Measurements from ENCODE around the gene KLHL15.
"Not testable (repeated sequence)": the region's sequence is repeated elsewhere in the genome, so short reads cannot be mapped to it uniquely, and the experiment has no call there.

KLHL15 gene

DNA sequence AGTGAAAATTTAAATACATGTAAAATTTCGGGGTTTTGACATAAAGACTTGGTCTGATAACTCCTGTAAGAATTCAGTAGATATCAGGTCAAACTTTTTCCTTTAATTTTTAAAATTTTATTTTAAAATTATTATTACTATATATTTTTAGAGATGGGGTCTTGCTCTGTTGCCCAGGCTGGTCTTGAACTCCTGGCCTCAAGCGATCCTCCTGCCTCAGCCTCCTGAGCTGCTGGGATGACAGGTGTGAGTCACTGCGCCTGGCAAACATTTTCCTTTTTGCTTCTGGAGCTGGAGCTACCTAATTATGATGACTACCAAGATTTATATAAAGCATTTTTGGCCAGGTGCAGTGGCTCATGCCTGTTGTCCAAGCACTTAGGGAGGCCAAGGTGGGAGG is 37.3 kb downstream of the KLHL15 start:
- Histone ChIP-seq H3K4me1 (ENCODE audit: control insufficient read depth, insufficient read depth, low read length, poor library complexity, severe bottlenecking) (no peaks in the 10 kb centered on the region), H3K27ac (ENCODE audit: low read depth, low read length, severe bottlenecking) (no peak overlapping the region), H3K4me3 (ENCODE audit: extremely low read depth, insufficient read depth, low read length, poor library complexity, severe bottlenecking) (no peak overlapping the region), H3K9me3 (ENCODE audit: control insufficient read depth, low read length) (no peaks in the 10 kb centered on the region), H3K36me3 (ENCODE audit: control insufficient read depth, insufficient read depth, low read length) (peaks cover 26% of the 10 kb centered on the region)
- no CpG with 5 or more reads among the region's 3 CpGs for WGBS, 2 experiments (ENCODE audit: insufficient coverage in 2 of 2)

DNA sequence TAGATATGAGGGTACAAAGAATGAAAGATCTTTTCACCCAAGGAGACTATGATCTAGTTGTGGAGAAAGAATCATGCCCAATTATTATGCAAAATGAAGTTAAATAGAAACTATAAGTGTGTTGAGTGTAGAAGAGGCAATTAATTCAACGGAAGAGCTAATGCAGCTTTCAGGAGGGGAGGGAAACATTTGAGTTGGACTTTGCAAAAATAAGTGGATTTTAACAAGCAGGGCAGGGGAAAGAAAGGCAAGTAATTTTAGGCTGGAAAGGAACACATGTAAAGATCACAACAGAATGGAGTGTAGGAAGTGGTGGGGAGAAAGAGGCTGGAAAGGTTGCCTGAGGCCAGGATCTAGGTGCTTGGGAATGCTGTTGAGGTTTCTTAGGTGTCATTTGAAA is 44.1 kb downstream of the KLHL15 start:
- peaks cover 8% of the 10 kb centered on the region for H3K36me3 ChIP-seq (ENCODE audit: control insufficient read depth, insufficient read depth, low read length)
- H3K4me3 ChIP-seq (ENCODE audit: extremely low read depth, insufficient read depth, low read length, poor library complexity, severe bottlenecking), result no peak overlapping the region
- WGBS, 2 experiments (ENCODE audit: insufficient coverage in 2 of 2), result 89 to 100% methylated on average over 1 of the region's 1 CpG
- H3K27ac ChIP-seq (ENCODE audit: low read depth, low read length, severe bottlenecking), result no peak overlapping the region
- H3K4me1 ChIP-seq (ENCODE audit: control insufficient read depth, insufficient read depth, low read length, poor library complexity, severe bottlenecking), result peaks cover 3% of the 10 kb centered on the region
- H3K9me3 ChIP-seq (ENCODE audit: control insufficient read depth, low read length), result no peaks in the 10 kb centered on the region

DNA sequence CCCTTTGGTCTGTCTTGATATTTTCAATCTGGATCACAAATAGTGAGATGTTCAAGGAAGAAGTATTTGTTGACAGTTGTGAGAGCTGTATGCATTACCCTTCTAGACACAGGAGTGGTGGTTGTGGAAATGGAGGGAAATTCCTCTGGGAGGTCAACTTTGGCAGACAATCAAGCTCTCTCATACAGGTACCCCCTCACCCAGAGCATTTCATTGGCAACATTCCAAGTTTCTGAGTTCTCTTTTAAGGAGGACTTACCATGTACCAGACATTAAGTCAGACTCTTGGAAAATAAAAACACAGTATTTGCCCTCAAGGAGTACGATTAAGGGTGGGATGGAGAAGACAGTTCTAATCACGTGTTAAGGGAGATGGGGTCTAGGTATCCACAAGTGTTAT is 45.3 kb downstream of the KLHL15 start:
- Histone ChIP-seq H3K27ac (ENCODE audit: low read depth, low read length, severe bottlenecking) (no peak overlapping the region), H3K36me3 (ENCODE audit: control insufficient read depth, insufficient read depth, low read length) (peaks cover 5% of the 10 kb centered on the region), H3K4me1 (ENCODE audit: control insufficient read depth, insufficient read depth, low read length, poor library complexity, severe bottlenecking) (peaks cover 3% of the 10 kb centered on the region), H3K4me3 (ENCODE audit: extremely low read depth, insufficient read depth, low read length, poor library complexity, severe bottlenecking) (no peak overlapping the region), H3K9me3 (ENCODE audit: control insufficient read depth, low read length) (no peaks in the 10 kb centered on the region)
- WGBS, 2 experiments (ENCODE audit: insufficient coverage in 2 of 2), result 89 to 100% methylated on average over 1 to 2 of the region's 2 CpGs

DNA sequence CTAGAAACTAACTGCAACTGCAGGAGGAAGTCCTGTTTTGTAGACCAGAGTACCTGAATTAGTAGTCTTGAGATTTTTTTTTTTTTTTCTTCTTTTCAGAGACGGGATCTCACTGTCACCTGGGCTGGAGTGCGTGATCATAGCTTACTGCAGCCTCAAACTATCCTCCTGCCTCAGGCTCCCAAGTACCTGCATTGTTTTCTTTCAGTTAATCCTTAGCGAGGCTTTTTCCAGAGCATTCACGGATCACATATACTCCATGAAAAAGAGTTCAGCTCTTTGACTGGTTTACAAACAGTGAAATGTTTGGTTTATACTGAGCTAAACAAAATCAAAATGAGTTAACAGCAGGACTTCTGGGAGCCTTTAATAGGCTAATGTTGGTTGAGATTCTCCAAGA is 45.8 kb downstream of the KLHL15 start:
- Histone ChIP-seq H3K27ac (ENCODE audit: low read depth, low read length, severe bottlenecking) (no peak overlapping the region), H3K4me3 (ENCODE audit: extremely low read depth, insufficient read depth, low read length, poor library complexity, severe bottlenecking) (no peak overlapping the region)
- WGBS, 2 experiments (ENCODE audit: insufficient coverage in 2 of 2), result 60 to 73% methylated on average over 2 of the region's 4 CpGs

DNA sequence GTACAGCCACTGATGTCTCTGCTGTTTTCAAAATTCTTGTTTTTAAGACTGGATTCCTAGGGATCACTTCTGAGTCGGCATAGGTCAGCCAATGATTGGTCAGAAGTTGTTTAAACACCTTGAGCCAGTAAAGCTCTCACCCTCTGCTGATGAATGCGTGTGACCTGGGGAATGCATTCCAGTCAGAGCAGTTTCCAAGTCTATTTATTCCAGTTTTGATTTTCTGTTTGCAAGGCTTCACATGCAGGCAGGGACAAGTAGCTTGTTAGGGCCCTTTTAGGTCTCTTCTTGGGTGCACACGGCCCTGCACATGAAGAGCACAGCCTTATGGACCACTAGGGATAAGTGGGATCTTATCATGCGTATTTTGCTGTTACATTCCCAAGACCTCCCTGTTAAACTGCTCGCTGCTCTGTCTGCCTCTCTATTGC is 47.0 kb downstream of the KLHL15 start:
- H3K9me3 ChIP-seq (ENCODE audit: control insufficient read depth, low read length), result no peaks in the 10 kb centered on the region
- 60 to 67% methylated on average over 1 to 4 of the region's 5 CpGs for WGBS, 2 experiments (ENCODE audit: insufficient coverage in 2 of 2)
- H3K36me3 ChIP-seq (ENCODE audit: control insufficient read depth, insufficient read depth, low read length), result no peaks in the 10 kb centered on the region
- H3K4me1 ChIP-seq (ENCODE audit: control insufficient read depth, insufficient read depth, low read length, poor library complexity, severe bottlenecking), result peaks cover 3% of the 10 kb centered on the region
- H3K27ac ChIP-seq (ENCODE audit: low read depth, low read length, severe bottlenecking), result no peak overlapping the region
- no peak overlapping the region for H3K4me3 ChIP-seq (ENCODE audit: extremely low read depth, insufficient read depth, low read length, poor library complexity, severe bottlenecking)

More for the DNA sequence above, 45.8 kb downstream of the KLHL15 start:
- peaks cover 2% of the 10 kb centered on the region for H3K36me3 ChIP-seq (ENCODE audit: control insufficient read depth, insufficient read depth, low read length)
- no peaks in the 10 kb centered on the region for H3K9me3 ChIP-seq (ENCODE audit: control insufficient read depth, low read length)
- peaks cover 3% of the 10 kb centered on the region for H3K4me1 ChIP-seq (ENCODE audit: control insufficient read depth, insufficient read depth, low read length, poor library complexity, severe bottlenecking)

DNA sequence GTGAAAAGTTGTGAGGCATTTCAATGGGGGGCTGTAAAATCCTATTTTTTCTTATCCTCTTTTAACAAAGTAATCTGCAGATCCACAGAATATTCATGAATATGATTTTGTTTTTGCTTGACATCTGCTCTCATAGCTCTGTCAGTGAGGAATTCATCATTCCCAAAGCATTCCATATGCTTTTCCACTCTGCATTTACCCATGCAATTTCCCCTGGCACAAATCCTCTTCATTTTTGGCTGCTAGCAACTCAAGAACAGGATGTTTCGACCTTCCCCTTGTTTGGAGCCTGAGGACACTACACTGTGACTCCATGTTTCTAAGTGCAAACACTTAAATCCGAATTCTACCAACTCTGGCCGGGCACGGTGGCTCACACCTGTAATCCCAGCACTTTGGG is 48.5 kb downstream of the KLHL15 start:
- H3K27ac ChIP-seq (ENCODE audit: low read depth, low read length, severe bottlenecking), result no peak overlapping the region
- peaks cover 3% of the 10 kb centered on the region for H3K4me1 ChIP-seq (ENCODE audit: control insufficient read depth, insufficient read depth, low read length, poor library complexity, severe bottlenecking)
- no peaks in the 10 kb centered on the region for H3K36me3 ChIP-seq (ENCODE audit: control insufficient read depth, insufficient read depth, low read length)
- no peaks in the 10 kb centered on the region for H3K9me3 ChIP-seq (ENCODE audit: control insufficient read depth, low read length)
- 89 to 91% methylated on average over 1 to 4 of the region's 4 CpGs for WGBS, 2 experiments (ENCODE audit: insufficient coverage in 2 of 2)
- no peak overlapping the region for H3K4me3 ChIP-seq (ENCODE audit: extremely low read depth, insufficient read depth, low read length, poor library complexity, severe bottlenecking)

DNA sequence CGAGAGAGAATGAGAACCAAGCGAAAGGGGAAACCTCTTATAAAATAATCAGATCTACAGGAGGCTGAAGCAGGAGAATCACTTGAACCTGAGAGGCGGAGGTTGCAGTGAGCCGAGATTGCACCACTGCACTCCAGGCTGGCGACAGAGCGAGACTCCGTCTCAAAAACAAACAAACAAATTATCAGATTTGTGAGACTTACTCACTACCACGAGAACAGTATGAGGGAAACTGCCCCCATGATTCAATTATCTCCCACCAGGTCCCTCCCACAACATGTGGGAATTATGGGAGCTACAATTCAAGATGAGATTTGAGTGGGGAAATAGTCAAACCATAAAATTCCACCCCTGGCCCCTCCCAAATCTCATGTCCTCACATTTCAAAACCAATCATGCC is 61.4 kb downstream of the KLHL15 start:
- not testable (repeated sequence) for H3K9me3 ChIP-seq (ENCODE audit: control insufficient read depth, low read length); H3K4me1 ChIP-seq (ENCODE audit: control insufficient read depth, insufficient read depth, low read length, poor library complexity, severe bottlenecking); H3K4me3 ChIP-seq (ENCODE audit: extremely low read depth, insufficient read depth, low read length, poor library complexity, severe bottlenecking); H3K27ac ChIP-seq (ENCODE audit: low read depth, low read length, severe bottlenecking); H3K36me3 ChIP-seq (ENCODE audit: control insufficient read depth, insufficient read depth, low read length)
- no CpG with 5 or more reads among the region's 8 CpGs for WGBS, 2 experiments (ENCODE audit: insufficient coverage in 2 of 2)

DNA sequence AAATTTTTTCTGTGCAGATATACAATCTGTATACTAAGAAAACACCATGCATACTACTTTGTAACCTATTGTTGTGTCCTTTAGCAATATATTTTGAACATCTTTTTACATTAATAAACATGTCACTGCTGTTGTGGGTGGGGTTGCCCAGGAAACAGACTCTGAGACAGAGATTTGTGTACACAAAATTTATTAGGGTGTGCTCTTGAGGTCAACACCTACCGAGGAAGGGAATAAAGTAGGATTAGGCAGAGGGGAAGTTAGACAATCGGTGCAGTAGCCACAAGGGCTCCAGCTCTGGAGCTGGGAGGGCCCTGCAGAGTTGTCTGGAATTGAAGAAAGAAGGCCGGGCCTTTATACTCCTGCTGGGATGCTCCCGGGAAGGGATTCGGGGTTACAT is 62.8 kb downstream of the KLHL15 start:
- Histone ChIP-seq H3K4me1 (ENCODE audit: control insufficient read depth, insufficient read depth, low read length, poor library complexity, severe bottlenecking) (no peaks in the 10 kb centered on the region), H3K9me3 (ENCODE audit: control insufficient read depth, low read length) (no peaks in the 10 kb centered on the region), H3K4me3 (ENCODE audit: extremely low read depth, insufficient read depth, low read length, poor library complexity, severe bottlenecking) (no peak overlapping the region), H3K36me3 (ENCODE audit: control insufficient read depth, insufficient read depth, low read length) (no peaks in the 10 kb centered on the region), H3K27ac (ENCODE audit: low read depth, low read length, severe bottlenecking) (no peak overlapping the region)
- 80% methylated on average over 1 of the region's 5 CpGs; no CpG with 5 or more reads in 1 of the 2 experiments for WGBS, 2 experiments (ENCODE audit: insufficient coverage in 2 of 2)

DNA sequence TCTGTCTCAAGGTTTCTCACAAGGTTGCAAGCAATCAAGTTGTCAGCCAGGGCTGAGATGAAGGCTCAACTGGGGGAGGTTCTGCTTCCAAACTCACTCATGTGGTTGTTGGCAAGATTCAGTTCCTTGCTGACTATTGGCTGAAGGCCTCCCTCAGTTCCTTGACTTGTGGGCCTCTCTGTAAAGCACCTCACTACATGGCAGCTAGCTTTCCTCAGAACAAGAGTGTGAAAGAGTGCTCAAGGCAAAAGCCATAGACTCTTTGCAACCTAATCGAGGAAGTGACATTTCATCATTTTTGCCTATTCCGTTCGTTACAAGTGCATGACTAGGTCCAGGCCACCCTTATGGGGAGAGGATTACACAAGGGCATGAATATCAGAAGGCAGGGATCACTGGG is 67.2 kb downstream of the KLHL15 start:
- no peaks in the 10 kb centered on the region for H3K4me1 ChIP-seq (ENCODE audit: control insufficient read depth, insufficient read depth, low read length, poor library complexity, severe bottlenecking)
- WGBS, 2 experiments (ENCODE audit: insufficient coverage in 2 of 2), result 84 to 100% methylated on average over 1 to 3 of the region's 3 CpGs
- H3K36me3 ChIP-seq (ENCODE audit: control insufficient read depth, insufficient read depth, low read length), result no peaks in the 10 kb centered on the region
- H3K4me3 ChIP-seq (ENCODE audit: extremely low read depth, insufficient read depth, low read length, poor library complexity, severe bottlenecking), result no peak overlapping the region
- no peak overlapping the region for H3K27ac ChIP-seq (ENCODE audit: low read depth, low read length, severe bottlenecking)
- H3K9me3 ChIP-seq (ENCODE audit: control insufficient read depth, low read length), result no peaks in the 10 kb centered on the region

DNA sequence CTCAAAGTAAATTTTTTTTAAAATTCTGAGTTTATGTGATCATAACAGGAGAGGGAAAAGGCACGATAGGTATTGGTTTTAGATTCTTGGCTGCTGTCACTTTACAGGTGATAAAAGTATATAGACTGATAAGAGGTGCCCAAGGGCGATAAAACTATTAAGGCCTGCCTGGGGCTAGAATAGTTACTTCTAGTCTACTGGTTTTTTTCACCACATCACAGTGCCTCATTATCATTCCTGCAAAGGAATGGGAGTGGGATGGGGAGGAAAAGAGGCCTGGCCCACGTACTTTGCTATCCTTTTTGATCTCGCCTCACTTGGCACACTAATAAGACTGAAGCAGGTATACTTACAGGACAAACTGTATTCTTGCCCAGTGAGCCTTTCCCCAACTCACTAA is 72.6 kb downstream of the KLHL15 start:
- Histone ChIP-seq H3K36me3 (ENCODE audit: control insufficient read depth, insufficient read depth, low read length) (no peaks in the 10 kb centered on the region), H3K9me3 (ENCODE audit: control insufficient read depth, low read length) (no peaks in the 10 kb centered on the region), H3K4me3 (ENCODE audit: extremely low read depth, insufficient read depth, low read length, poor library complexity, severe bottlenecking) (no peak overlapping the region), H3K4me1 (ENCODE audit: control insufficient read depth, insufficient read depth, low read length, poor library complexity, severe bottlenecking) (no peaks in the 10 kb centered on the region), H3K27ac (ENCODE audit: low read depth, low read length, severe bottlenecking) (no peak overlapping the region)
- WGBS, 2 experiments (ENCODE audit: insufficient coverage in 2 of 2), result no CpG with 5 or more reads among the region's 4 CpGs

DNA sequence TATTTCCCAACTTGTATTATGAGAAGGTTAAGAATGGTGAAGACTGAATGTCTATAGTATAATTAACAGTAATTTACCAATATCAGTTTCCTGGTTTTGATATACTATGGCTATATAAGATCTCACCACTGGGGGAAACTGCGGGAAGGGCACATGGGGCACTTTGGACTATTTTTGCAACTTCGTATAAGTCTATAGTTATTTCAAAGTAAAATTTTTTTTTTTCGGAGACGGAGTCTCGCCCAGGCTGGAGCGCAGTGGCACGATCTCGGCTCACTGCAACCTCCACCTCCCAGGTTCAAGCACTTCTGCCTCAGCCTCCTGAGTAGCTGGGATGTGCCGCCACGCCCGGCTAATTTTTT is 73.1 kb downstream of the KLHL15 start:
- H3K4me1 ChIP-seq (ENCODE audit: control insufficient read depth, insufficient read depth, low read length, poor library complexity, severe bottlenecking), result no peaks in the 10 kb centered on the region
- 100% methylated on average over 1 to 2 of the region's 11 CpGs for WGBS, 2 experiments (ENCODE audit: insufficient coverage in 2 of 2)
- no peaks in the 10 kb centered on the region for H3K9me3 ChIP-seq (ENCODE audit: control insufficient read depth, low read length)
- H3K4me3 ChIP-seq (ENCODE audit: extremely low read depth, insufficient read depth, low read length, poor library complexity, severe bottlenecking), result no peak overlapping the region
- H3K27ac ChIP-seq (ENCODE audit: low read depth, low read length, severe bottlenecking), result no peak overlapping the region
- no peaks in the 10 kb centered on the region for H3K36me3 ChIP-seq (ENCODE audit: control insufficient read depth, insufficient read depth, low read length)

Data from mesodermal cell (in vitro differentiated cells).